GM12891 (cell line): ENCODE measurements around the gene BCAR3.

ENCODE experiments used
- POLR2A ChIP-seq: IDR thresholded peaks from 2 replicates; pipeline ENCODE4 v1.6.1; 2011; ENCODE audit warnings: low read depth, low read length, control low read depth
- POLR2AphosphoS5 ChIP-seq: IDR thresholded peaks from 2 replicates; pipeline ENCODE4 v1.6.1; 2011; ENCODE audit warnings: low read depth, low read length, control low read depth
- POU2F2 ChIP-seq: IDR thresholded peaks from 2 replicates; pipeline ENCODE4 v1.6.1; 2011; ENCODE audit warnings: low read depth, mild to moderate bottlenecking, control low read depth, low read length, moderate library complexity
- SPI1 ChIP-seq: IDR thresholded peaks from 2 replicates; pipeline ENCODE4 v1.6.1; 2011; ENCODE audit warnings: low read depth, low read length, control low read depth
- TAF1 ChIP-seq: IDR thresholded peaks from 2 replicates; pipeline ENCODE4 v1.6.1; 2011; ENCODE audit warnings: low read depth, low read length, control low read depth

DNA sequence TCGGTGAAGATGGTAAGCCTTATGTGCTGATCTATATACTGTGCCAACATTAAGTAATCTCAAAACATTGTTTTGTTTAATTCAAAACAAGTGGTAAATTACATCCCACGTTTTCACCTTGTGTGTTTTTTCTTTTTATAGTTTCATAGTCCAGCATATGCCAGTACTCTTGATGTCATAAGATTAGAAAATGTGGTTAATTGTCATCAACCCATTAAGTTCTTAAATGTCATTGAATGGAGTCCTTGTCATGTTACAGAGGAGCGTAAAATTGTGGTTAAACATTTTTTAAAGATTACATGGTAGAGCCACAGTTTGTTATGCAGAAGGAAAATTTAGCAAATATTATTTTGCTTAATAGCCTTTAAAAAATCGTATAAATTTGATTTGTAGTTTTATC is 140.6 kb downstream of the BCAR3 start:
- no peak for TF ChIP-seq POLR2AphosphoS5
- TF ChIP-seq SPI1, result no peak
- no peak for TF ChIP-seq POLR2A
- no peak for TF ChIP-seq TAF1
- TF ChIP-seq POU2F2, result no peak
